ENCODE results near the gene SHROOM2. TPM values are rescaled to one million over a fixed set of nuclear protein-coding genes. Genes with fewer than 3 reads are reported as not detected.

The SHROOM2 gene
- total RNA-seq, 1 experiment from 2014 or later = 1.7 TPM

- in situ Hi-C loops (cut with HindIII; ENCODE audit: low pct_unique_long_range_greater_than_20kb, low sequenced_read_pairs) = no loop called here
- DNase-seq (ENCODE audit: low read depth) = no peak
Observed at GRCh38 chrX:9907645-9908387, 121.6 kb downstream of the SHROOM2 start.

GRCh38 chrX:9909254-9909653 lies 123.0 kb downstream of the SHROOM2 start:
- in situ Hi-C loops (cut with HindIII; ENCODE audit: low pct_unique_long_range_greater_than_20kb, low sequenced_read_pairs) = no loop called here

GRCh38 chrX:9911487-9911886 lies 125.3 kb downstream of the SHROOM2 start:
- DNase-seq (ENCODE audit: low read depth) = no peak
- in situ Hi-C loops (cut with HindIII; ENCODE audit: low pct_unique_long_range_greater_than_20kb, low sequenced_read_pairs) = no loop called here

More at GRCh38 chrX:9909254-9909653, 123.0 kb downstream of the SHROOM2 start:
- DNase-seq (ENCODE audit: low read depth) = no peak

GRCh38 chrX:9912351-9913145 lies 126.3 kb downstream of the SHROOM2 start:
- no peak for DNase-seq (ENCODE audit: low read depth)
- in situ Hi-C loops (cut with HindIII; ENCODE audit: low pct_unique_long_range_greater_than_20kb, low sequenced_read_pairs) = no loop called here

GRCh38 chrX:9913146-9913433 lies 126.9 kb downstream of the SHROOM2 start:
- in situ Hi-C loops (cut with HindIII; ENCODE audit: low pct_unique_long_range_greater_than_20kb, low sequenced_read_pairs) = no loop called here
- no peak for DNase-seq (ENCODE audit: low read depth)

- in situ Hi-C loops (cut with HindIII; ENCODE audit: low pct_unique_long_range_greater_than_20kb, low sequenced_read_pairs) = no loop called here
- DNase-seq (ENCODE audit: low read depth) = no peak
Observed at GRCh38 chrX:9917861-9918260, 131.6 kb downstream of the SHROOM2 start.

GRCh38 chrX:9919632-9920172 lies 133.5 kb downstream of the SHROOM2 start:
- DNase-seq (ENCODE audit: low read depth) = no peak
- in situ Hi-C loops (cut with HindIII; ENCODE audit: low pct_unique_long_range_greater_than_20kb, low sequenced_read_pairs) = no loop called here

GRCh38 chrX:9921407-9921806 lies 135.2 kb downstream of the SHROOM2 start:
- in situ Hi-C loops (cut with HindIII; ENCODE audit: low pct_unique_long_range_greater_than_20kb, low sequenced_read_pairs) = no loop called here
- no peak for DNase-seq (ENCODE audit: low read depth)

GRCh38 chrX:9923357-9923756 lies 137.1 kb downstream of the SHROOM2 start:
- in situ Hi-C loops (cut with HindIII; ENCODE audit: low pct_unique_long_range_greater_than_20kb, low sequenced_read_pairs) = no loop called here
- no peak for DNase-seq (ENCODE audit: low read depth)

GRCh38 chrX:9926002-9926401 lies 139.8 kb downstream of the SHROOM2 start:
- no peak for DNase-seq (ENCODE audit: low read depth)
- in situ Hi-C loops (cut with HindIII; ENCODE audit: low pct_unique_long_range_greater_than_20kb, low sequenced_read_pairs) = no loop called here

- no peak for DNase-seq (ENCODE audit: low read depth)
- in situ Hi-C loops (cut with HindIII; ENCODE audit: low pct_unique_long_range_greater_than_20kb, low sequenced_read_pairs) = no loop called here
Observed at GRCh38 chrX:9927698-9928482, 141.7 kb downstream of the SHROOM2 start.

- DNase-seq (ENCODE audit: low read depth) = no peak
- in situ Hi-C loops (cut with HindIII; ENCODE audit: low pct_unique_long_range_greater_than_20kb, low sequenced_read_pairs) = no loop called here
Observed at GRCh38 chrX:9935436-9935835, 149.2 kb downstream of the SHROOM2 start.

- in situ Hi-C loops (cut with HindIII; ENCODE audit: low pct_unique_long_range_greater_than_20kb, low sequenced_read_pairs) = no loop called here
- no peak for DNase-seq (ENCODE audit: low read depth)
Observed at GRCh38 chrX:9937761-9938160, 151.5 kb downstream of the SHROOM2 start.

GRCh38 chrX:9938516-9938915 lies 152.3 kb downstream of the SHROOM2 start:
- DNase-seq (ENCODE audit: low read depth) = no peak
- in situ Hi-C loops (cut with HindIII; ENCODE audit: low pct_unique_long_range_greater_than_20kb, low sequenced_read_pairs) = no loop called here

GRCh38 chrX:9940421-9940820 lies 154.2 kb downstream of the SHROOM2 start:
- DNase-seq (ENCODE audit: low read depth) = peak; percentile 88
- in situ Hi-C loops (cut with HindIII; ENCODE audit: low pct_unique_long_range_greater_than_20kb, low sequenced_read_pairs) = no loop called here

GRCh38 chrX:9942086-9942485 lies 155.9 kb downstream of the SHROOM2 start:
- DNase-seq (ENCODE audit: low read depth) = no peak
- in situ Hi-C loops (cut with HindIII; ENCODE audit: low pct_unique_long_range_greater_than_20kb, low sequenced_read_pairs) = no loop called here

GRCh38 chrX:9943420-9943819 lies 157.2 kb downstream of the SHROOM2 start:
- DNase-seq (ENCODE audit: low read depth) = no peak
- in situ Hi-C loops (cut with HindIII; ENCODE audit: low pct_unique_long_range_greater_than_20kb, low sequenced_read_pairs) = no loop called here

GRCh38 chrX:9947131-9947794 lies 161.0 kb downstream of the SHROOM2 start:
- DNase-seq (ENCODE audit: low read depth) = peak; percentile 0
- in situ Hi-C loops (cut with HindIII; ENCODE audit: low pct_unique_long_range_greater_than_20kb, low sequenced_read_pairs) = no loop called here
